Caco-2 (cell line): ENCODE measurements around the gene RABGAP1L. TPM values are rescaled to one million over a fixed set of nuclear protein-coding genes. Genes with fewer than 3 reads are reported as not detected.
A peak's percentile ranks its signal among the peaks of the same experiment; 100 is the strongest.

Source experiments
- BruUV-seq: library from RNA; stranded (reverse); fragments of 400-500 nt; replicated peaks from 2 replicates; lab custom pipeline; 2021; lab: Mats Ljungman, UMichigan
- CTCF ChIA-PET: fragments of 300-600 bp; sonication (Branson Sonifier 250); formaldehyde crosslinking; loops from one replicate; lab custom pipeline; 2022; ENCODE audit warnings: antibody characterized with exemption; lab: Charles Lee
- POLR2A ChIA-PET: fragments of 300-600 bp; sonication (Branson Sonifier 250); formaldehyde crosslinking; loops from one replicate; lab custom pipeline; 2022; ENCODE audit warnings: antibody characterized with exemption; lab: Charles Lee
- DNase-seq, 2 experiments: peaks; one replicate each; pipeline versions ENCODE4 v3.0.0 to v3.0.0-alpha.2; 2020 to 2022
- H3K27me3 ChIP-seq: replicated peaks from 2 replicates; pipeline ENCODE4 v1.6.0; 2011; ENCODE audit warnings: low read length; ENCODE audit not compliant: control insufficient read depth, insufficient read depth
- H3K36me3 ChIP-seq: 2 replicates; pipeline ENCODE4 v1.5.1; 2011; ENCODE audit warnings: low read length; ENCODE audit not compliant: control insufficient read depth, insufficient read depth
- H3K4me1 ChIP-seq: fragments of 250-450 bp; sonication (Bioruptor Pico); 2 replicates; pipeline ENCODE4 v1.5.1; 2020; ENCODE audit warnings: mild to moderate bottlenecking
- H3K4me3 ChIP-seq: 2 replicates; pipeline ENCODE4 v1.5.1; 2011; ENCODE audit warnings: low read depth, mild to moderate bottlenecking, control low read depth, low read length
- H3K9me3 ChIP-seq: fragments of 250-450 bp; sonication (Bioruptor Pico); 2 replicates; pipeline ENCODE4 v1.5.1; 2020; ENCODE audit warnings: mild to moderate bottlenecking, moderate library complexity
- H3K27ac Mint-ChIP-seq: one replicate; pipeline ENCODE4 v1.8.0; 2022; ENCODE audit warnings: mixed read lengths; ENCODE audit not compliant: unreplicated experiment
- H3K27me3 Mint-ChIP-seq: one replicate; pipeline ENCODE4 v1.8.0; 2022; ENCODE audit warnings: mixed read lengths; ENCODE audit not compliant: insufficient read depth, unreplicated experiment
- H3K36me3 Mint-ChIP-seq: one replicate; pipeline ENCODE4 v1.8.0; 2022; ENCODE audit warnings: mild to moderate bottlenecking, mixed read lengths; ENCODE audit not compliant: insufficient read depth, unreplicated experiment
- H3K4me1 Mint-ChIP-seq: one replicate; pipeline ENCODE4 v1.8.0; 2022; ENCODE audit warnings: low read depth, mixed read lengths; ENCODE audit not compliant: unreplicated experiment
- H3K4me3 Mint-ChIP-seq: one replicate; pipeline ENCODE4 v1.8.0; 2022; ENCODE audit warnings: mild to moderate bottlenecking, moderate library complexity, mixed read lengths; ENCODE audit not compliant: unreplicated experiment
- H3K9me3 Mint-ChIP-seq: one replicate; pipeline ENCODE4 v1.8.0; 2022; ENCODE audit warnings: mixed read lengths; ENCODE audit not compliant: unreplicated experiment
- CTCF ChIP-seq, 2 experiments: fragments of 200-600 bp in 1 of 2; IDR thresholded peaks; 1 replicate in 1 of 2; 2 replicates in 1 of 2; pipeline versions ENCODE4 v1.5.1 to v1.8.0; 2011 to 2022; ENCODE audit warnings: antibody characterized with exemption in 1 of 2, control low read depth in 1 of 2, inconsistent platforms in 1 of 2, low read depth in 1 of 2, low read length in 1 of 2, mild to moderate bottlenecking in 1 of 2, moderate library complexity in 1 of 2; ENCODE audit not compliant: insufficient read depth in 1 of 2, severe bottlenecking in 1 of 2, unreplicated experiment in 1 of 2
- intact Hi-C: fragments of 100-400 bp; cut with micrococcal nuclease; formaldehyde crosslinking; loops from one replicate; pipeline ENCODE4 v1.10.0; 2022; ENCODE audit not compliant: unreplicated experiment
- total RNA-seq: library from RNA; stranded (reverse); gene quantifications from 2 replicates; pipeline ENCODE4 v1.2.3, GENCODE V29; 2022

RABGAP1L gene
- total RNA-seq, 1 experiment from 2014 or later: 20.3 TPM

GRCh38 chr1:174809755-174810280 lies 650.5 kb downstream of the RABGAP1L start:
- no peak overlapping the region for H3K4me3 ChIP-seq
- no TSS peak for BruUV-seq
- peaks cover 10% of the 10 kb centered on the region; the same call in 1 of the 2 replicates for H3K4me1 ChIP-seq
- intact Hi-C loops: loop anchor here (5.0 kb wide), 1 partner anchor 33 kb away; no protein-coding TSS in a partner anchor
- TF ChIP-seq CTCF (IDR thresholded peaks at IDR 0.05; ENCODE audit: insufficient read depth in 1 of 2, low read depth in 1 of 2, low read length in 1 of 2, severe bottlenecking in 1 of 2, unreplicated experiment in 1 of 2): no peak
- no peak overlapping the region for H3K4me3 Mint-ChIP-seq
- no peaks in the 10 kb centered on the region for H3K36me3 ChIP-seq
- no peak overlapping the region for H3K27ac Mint-ChIP-seq
- H3K27me3 Mint-ChIP-seq: no peaks in the 10 kb centered on the region
- no peaks in the 10 kb centered on the region for H3K36me3 Mint-ChIP-seq
- H3K4me1 Mint-ChIP-seq: peaks cover 11% of the 10 kb centered on the region
- no peaks in the 10 kb centered on the region for H3K9me3 Mint-ChIP-seq
- H3K27me3 ChIP-seq: no peaks in the 10 kb centered on the region
- ChIA-PET CTCF (no interaction called here), POLR2A (no interaction called here)
- no peak for DNase-seq
- H3K9me3 ChIP-seq: no peaks in the 10 kb centered on the region

- intact Hi-C loops: loop anchor here (5.0 kb wide), 1 partner anchor 35 kb away; no protein-coding TSS in a partner anchor
- CTCF ChIA-PET: no interaction called here
- Mint-ChIP-seq H3K9me3 (no peaks in the 10 kb centered on the region), H3K36me3 (no peaks in the 10 kb centered on the region), H3K4me3 (no peak overlapping the region), H3K27ac (no peak overlapping the region), H3K4me1 (peaks cover 11% of the 10 kb centered on the region), H3K27me3 (no peaks in the 10 kb centered on the region)
- no peak overlapping the region for H3K4me3 ChIP-seq
- H3K4me1 ChIP-seq: peaks cover 10% of the 10 kb centered on the region; the same call in 1 of the 2 replicates
- POLR2A ChIA-PET: no interaction called here
- TF ChIP-seq CTCF (IDR thresholded peaks at IDR 0.05; ENCODE audit: insufficient read depth in 1 of 2, low read depth in 1 of 2, low read length in 1 of 2, severe bottlenecking in 1 of 2, unreplicated experiment in 1 of 2): no peak
- no TSS peak for BruUV-seq
- DNase-seq: no peak
- no peaks in the 10 kb centered on the region for H3K36me3 ChIP-seq
- no peaks in the 10 kb centered on the region for H3K9me3 ChIP-seq
- no peaks in the 10 kb centered on the region for H3K27me3 ChIP-seq
Observed at GRCh38 chr1:174812016-174812415, 652.7 kb downstream of the RABGAP1L start.

- H3K27me3 ChIP-seq: no peaks in the 10 kb centered on the region
- Mint-ChIP-seq H3K4me3 (no peak overlapping the region), H3K27me3 (no peaks in the 10 kb centered on the region), H3K27ac (no peak overlapping the region), H3K36me3 (no peaks in the 10 kb centered on the region), H3K9me3 (no peaks in the 10 kb centered on the region), H3K4me1 (peaks cover 11% of the 10 kb centered on the region)
- no peaks in the 10 kb centered on the region for H3K9me3 ChIP-seq
- ChIA-PET CTCF (interaction anchor here (0.5 kb wide), 1 partner anchor 187 kb away, joined by 4 read pairs; the partner anchor contains the start of gene CACYBP), POLR2A (no interaction called here)
- peaks cover 10% of the 10 kb centered on the region; the same call in 1 of the 2 replicates for H3K4me1 ChIP-seq
- DNase-seq: peak; percentile 46 to 63
- TF ChIP-seq CTCF (IDR thresholded peaks at IDR 0.05; ENCODE audit: insufficient read depth in 1 of 2, low read depth in 1 of 2, low read length in 1 of 2, severe bottlenecking in 1 of 2, unreplicated experiment in 1 of 2): no peak
- no peaks in the 10 kb centered on the region for H3K36me3 ChIP-seq
- intact Hi-C loops: loop anchor here (5.0 kb wide), 1 partner anchor 35 kb away; no protein-coding TSS in a partner anchor
- no TSS peak for BruUV-seq
- H3K4me3 ChIP-seq: no peak overlapping the region
Observed at GRCh38 chr1:174812656-174813055, 653.3 kb downstream of the RABGAP1L start.
